K562 (cell line): ENCODE results near the gene LAMB3. TPM values are rescaled to one million over a fixed set of nuclear protein-coding genes. Genes with fewer than 3 reads are reported as not detected.
A peak's percentile ranks its signal among the peaks of the same experiment; 100 is the strongest.

ENCODE experiments used
- ASH1L ChIP-seq: fragments of 450-650 bp; IDR thresholded peaks from 2 replicates; pipeline ENCODE4 v1.6.1; 2018; ENCODE audit warnings: borderline replicate concordance, mild to moderate bottlenecking, low read depth; ENCODE audit not compliant: partially characterized antibody
- CGGBP1 ChIP-seq: fragments of 250-450 bp; sonication (Bioruptor Pico); IDR thresholded peaks from 2 replicates; pipeline ENCODE4 v1.9.0; 2021; ENCODE audit warnings: mild to moderate bottlenecking
- MBD2 ChIP-seq: sonication (generic); IDR thresholded peaks from 2 replicates; pipeline ENCODE4 v1.6.1; 2016; ENCODE audit warnings: low read depth, borderline replicate concordance
- NRF1 ChIP-seq, 2 experiments: fragments of 450-650 bp; IDR thresholded peaks in 1 of 2; conservative IDR thresholded peaks in 1 of 2; 2 replicates each; pipeline ENCODE4 v1.6.1; 2014; ENCODE audit warnings: mild to moderate bottlenecking in 2 of 2
- PHF20 ChIP-seq: fragments of 450-650 bp; IDR thresholded peaks from 2 replicates; pipeline ENCODE4 v1.6.1; 2018; ENCODE audit not compliant: partially characterized antibody
- PHTF2 ChIP-seq: fragments of 250-450 bp; sonication (Bioruptor Pico); IDR thresholded peaks from 2 replicates; pipeline ENCODE4 v1.5.0; 2021; ENCODE audit warnings: mild to moderate bottlenecking
- SAFB ChIP-seq: fragments of 200-400 bp; formaldehyde crosslinking; IDR thresholded peaks from 2 replicates; pipeline ENCODE4 v1.6.1; 2017; ENCODE audit warnings: low read depth, low read length, borderline replicate concordance
- SIN3A ChIP-seq, 2 experiments: fragments of 150-350 bp in 1 of 2; IDR thresholded peaks; 2 replicates each; pipeline ENCODE4 v1.6.1; 2011 to 2016; ENCODE audit warnings: borderline replicate concordance in 2 of 2, low read depth in 2 of 2, low read length in 2 of 2, mild to moderate bottlenecking in 2 of 2, moderate library complexity in 2 of 2; ENCODE audit not compliant: control insufficient read depth in 1 of 2
- TAF9B ChIP-seq: fragments of 450-650 bp; IDR thresholded peaks from 2 replicates; pipeline ENCODE4 v1.6.1; 2018; ENCODE audit warnings: mild to moderate bottlenecking; ENCODE audit not compliant: partially characterized antibody
- WHSC1 ChIP-seq: IDR thresholded peaks from one replicate; pipeline ENCODE4 v1.6.1; 2012; ENCODE audit warnings: low read length, control low read depth, inconsistent platforms
- ZFPM2 ChIP-seq: fragments of 250-450 bp; sonication (Bioruptor Pico); IDR thresholded peaks from 2 replicates; pipeline ENCODE4 v1.5.1; 2022; ENCODE audit warnings: mild to moderate bottlenecking
- ZNF140 ChIP-seq: fragments of 250-450 bp; sonication (Bioruptor Pico); IDR thresholded peaks from 2 replicates; pipeline ENCODE4 v1.8.0; 2021; ENCODE audit warnings: moderate library complexity, mild to moderate bottlenecking, inconsistent platforms
- ZNF518B ChIP-seq: fragments of 250-450 bp; sonication (Bioruptor Pico); IDR thresholded peaks from 2 replicates; pipeline ENCODE4 v1.5.0; 2021; ENCODE audit warnings: mild to moderate bottlenecking, moderate library complexity
- ZNF778 ChIP-seq: fragments of 450-650 bp; formaldehyde crosslinking; IDR thresholded peaks from 2 replicates; pipeline ENCODE4 v1.4.0; 2020; ENCODE audit warnings: mild to moderate bottlenecking, moderate library complexity
- polyA plus RNA-seq, 8 experiments: library from polyadenylated mRNA; depleted of rRNA in 4 of 8; stranded (reverse) in 5 of 8; unstranded in 3 of 8; fragments of >200 nt; fragmentation: Nextera tagmentation in 2 of 8; fragmentation: Illumina TruSeq in 1 of 8; extraction: Ambion mirVana in 2 of 8; extraction: Trizol in 1 of 8; gene quantifications; 2 replicates each; pipeline versions ENCODE4 v1.2.1 to v1.2.3, GENCODE V29; 2011 to 2014; ENCODE audit warnings: inconsistent platforms in 1 of 8, missing spikeins in 1 of 8
- total RNA-seq, 7 experiments: library from RNA; depleted of rRNA in 6 of 7; stranded (reverse); fragments of >200 nt in 6 of 7; fragmentation: Illumina TruSeq in 2 of 7; extraction: Trizol in 2 of 7; gene quantifications; 2 replicates each; pipeline versions ENCODE4 v1.2.1 to v1.2.3, GENCODE V29; 2011 to 2021; ENCODE audit warnings: low replicate concordance in 1 of 7
- TF ChIP-seq, protein P1 (sequence below), 2 experiments: fragments of 250-450 bp in 1 of 2; fragments of 450-650 bp in 1 of 2; sonication (Bioruptor Pico) in 1 of 2; IDR thresholded peaks; 2 replicates each; pipeline versions ENCODE4 v1.6.1 to v1.8.0; 2016 to 2021; ENCODE audit warnings: mild to moderate bottlenecking in 2 of 2, moderate library complexity in 2 of 2, missing compliant biosample characterization in 1 of 2, missing genetic modification characterization in 1 of 2
- TF ChIP-seq, protein P2 (sequence below): fragments of 450-650 bp; formaldehyde crosslinking; IDR thresholded peaks from 2 replicates; pipeline ENCODE4 v1.4.0; 2022; ENCODE audit warnings: missing genetic modification characterization

LAMB3 gene
- total and polyA plus RNA-seq, 9 of the 15 experiments (the other 6 are each of a cell fraction or from before 2014, with no cell fraction given), result 0.08 to 1.3 (median 0.91) TPM

GRCh38 chr1:209648931-209649776 lies 3.1 kb downstream of the LAMB3 start (continued):
- TF ChIP-seq PHTF2, result no peak
- TF ChIP-seq, protein P1, sequence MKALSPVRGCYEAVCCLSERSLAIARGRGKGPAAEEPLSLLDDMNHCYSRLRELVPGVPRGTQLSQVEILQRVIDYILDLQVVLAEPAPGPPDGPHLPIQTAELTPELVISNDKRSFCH (CRISPR knock-in tag; IDR thresholded peaks at IDR 0.05), result no peak
- TF ChIP-seq, protein P1 (tag; IDR thresholded peaks at IDR 0.05), result 0 out of 2 replicates have a peak, but pooled peaks have one; percentile 25
- TF ChIP-seq MBD2, result no peak
- TF ChIP-seq, protein P2, sequence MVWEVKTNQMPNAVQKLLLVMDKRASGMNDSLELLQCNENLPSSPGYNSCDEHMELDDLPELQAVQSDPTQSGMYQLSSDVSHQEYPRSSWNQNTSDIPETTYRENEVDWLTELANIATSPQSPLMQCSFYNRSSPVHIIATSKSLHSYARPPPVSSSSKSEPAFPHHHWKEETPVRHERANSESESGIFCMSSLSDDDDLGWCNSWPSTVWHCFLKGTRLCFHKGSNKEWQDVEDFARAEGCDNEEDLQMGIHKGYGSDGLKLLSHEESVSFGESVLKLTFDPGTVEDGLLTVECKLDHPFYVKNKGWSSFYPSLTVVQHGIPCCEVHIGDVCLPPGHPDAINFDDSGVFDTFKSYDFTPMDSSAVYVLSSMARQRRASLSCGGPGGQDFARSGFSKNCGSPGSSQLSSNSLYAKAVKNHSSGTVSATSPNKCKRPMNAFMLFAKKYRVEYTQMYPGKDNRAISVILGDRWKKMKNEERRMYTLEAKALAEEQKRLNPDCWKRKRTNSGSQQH (CRISPR knock-in tag), result no peak; the same call in 1 of the 2 replicates
- TF ChIP-seq ZNF518B (CRISPR knock-in tag), result no peak
- no peak for TF ChIP-seq ZNF778 (CRISPR knock-in tag)
- TF ChIP-seq CGGBP1, result no peak
- TF ChIP-seq PHF20, result no peak
- no peak for TF ChIP-seq ZNF140 (CRISPR knock-in tag)
- TF ChIP-seq SIN3A (IDR thresholded peaks at IDR 0.05; ENCODE audit: borderline replicate concordance in 2 of 2, control insufficient read depth in 1 of 2, low read depth in 2 of 2, low read length in 2 of 2), result no peak
- TF ChIP-seq WHSC1, result no peak
- TF ChIP-seq ZFPM2 (CRISPR knock-in tag), result no peak
- TF ChIP-seq SAFB, result no peak
- TF ChIP-seq TAF9B, result no peak
- TF ChIP-seq ASH1L, result no peak
- peak; percentile 28 to 54; a peak in 3 of 4 replicates for TF ChIP-seq NRF1 (conservative IDR thresholded peaks at IDR 0.05 in 1 of 2, IDR thresholded peaks at IDR 0.05 in 1 of 2)
